HUDEP-2 (cell line): ENCODE measurements around the gene DPPA5.
"Not testable (repeated sequence)": the region's sequence is repeated elsewhere in the genome, so short reads cannot be mapped to it uniquely, and the experiment has no call there.

ENCODE experiments used
- DNase-seq, 76 experiments: peaks; one replicate each; lab custom pipeline; 2025; ENCODE audit not compliant: unreplicated experiment in 76 of 76; lab: John Stamatoyannopoulos, UW

The DPPA5 gene

GRCh38 chr6:73353636-73354593 is at the start of gene DPPA5:
DPPA5 (minus strand) TSS chr6:73354276; CDS start chr6:73354225, 51 bp downstream.
- no peak for DNase-seq

DNA sequence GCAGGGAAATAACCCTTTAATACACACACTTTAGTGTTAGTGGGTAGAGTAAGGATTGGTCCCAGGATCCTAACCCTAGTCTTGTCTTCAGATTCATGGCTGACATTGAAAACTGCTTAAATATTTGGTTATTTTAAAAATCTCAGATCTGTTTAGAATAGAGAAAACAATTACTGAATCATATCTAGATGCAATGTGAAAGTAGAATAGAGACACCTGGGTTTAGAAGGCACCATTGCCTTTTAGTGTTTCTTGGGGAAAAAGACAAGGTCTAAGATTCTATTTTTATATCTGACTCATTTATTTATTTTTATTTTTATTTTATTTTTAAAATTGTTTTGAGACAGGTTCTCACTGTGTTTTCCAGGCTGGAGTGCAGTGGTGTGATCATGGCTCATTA is 46.6 kb upstream of the DPPA5 start:
- no peak for DNase-seq

GRCh38 chr6:73395875-73396274 is 41.8 kb upstream of the DPPA5 start:
- no peak for DNase-seq

- DNase-seq, result peak; percentile 59 to 99 (median 97)
Observed at GRCh38 chr6:73394577-73395354, 40.7 kb upstream of the DPPA5 start, which contains the start of gene DDX43. DDX43 (plus strand) TSS chr6:73394828; CDS start chr6:73394906, 78 bp downstream.

DNA sequence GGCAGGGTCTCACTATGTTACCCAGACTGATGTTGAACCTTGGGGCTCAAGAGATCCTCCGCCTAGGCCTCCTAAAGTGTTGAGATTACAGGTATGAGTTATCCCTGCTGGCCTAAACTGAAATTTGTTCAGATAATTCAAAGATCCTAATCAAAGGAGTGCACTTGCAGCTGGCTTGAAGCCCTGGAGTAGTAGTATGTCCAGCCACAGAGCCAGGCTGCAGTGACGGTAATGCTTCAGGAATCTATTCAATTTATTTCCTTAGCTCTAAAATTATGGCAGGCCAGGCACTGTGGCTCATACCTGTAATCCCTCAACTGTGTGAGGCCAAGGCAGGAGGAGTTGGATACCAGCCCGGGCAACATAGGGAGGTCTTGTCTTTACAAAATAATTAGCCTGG is 39.2 kb upstream of the DPPA5 start:
- no peak for DNase-seq

DNA sequence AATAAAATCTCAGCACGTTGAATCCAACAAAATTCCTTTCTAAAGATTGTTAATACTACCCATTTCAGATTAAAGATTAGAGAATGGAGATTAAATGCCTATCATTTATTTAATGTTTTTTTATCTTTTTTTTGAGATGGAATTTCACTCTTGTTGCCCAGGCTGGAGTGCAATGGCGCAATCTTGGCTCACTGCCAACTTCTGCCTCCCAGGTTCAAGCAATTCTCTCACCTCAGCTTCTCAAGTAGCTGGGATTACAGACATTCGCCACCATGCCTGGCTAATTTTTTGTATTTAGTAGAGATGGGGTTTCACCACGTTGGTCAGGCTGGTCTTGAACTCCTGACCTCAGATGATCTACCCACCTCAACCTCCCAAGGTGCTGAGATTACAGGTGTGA is 38.1 kb upstream of the DPPA5 start:
- peak in 1 of 76 experiments; percentile 6 for DNase-seq

DNA sequence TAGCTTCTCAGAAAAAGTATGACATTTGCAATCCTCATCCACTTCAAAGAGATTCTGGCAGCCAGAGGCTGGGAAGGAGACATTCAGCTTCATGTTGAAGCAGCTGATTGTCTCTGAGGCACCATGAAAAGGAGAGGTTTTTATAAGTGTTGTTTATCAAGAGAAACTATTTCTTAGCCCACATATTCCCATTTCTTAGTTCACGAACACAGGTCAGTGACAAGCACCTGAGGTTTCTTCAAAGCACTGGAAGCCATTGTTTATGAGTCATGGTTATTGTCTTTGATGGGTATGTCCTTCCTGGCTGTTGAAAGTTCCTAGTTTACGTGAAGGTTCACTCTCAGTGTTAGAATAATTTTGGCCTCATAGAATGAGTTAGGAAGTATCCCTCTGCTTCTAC is 37.6 kb upstream of the DPPA5 start:
- DNase-seq, result no peak

- DNase-seq, result no peak
Observed at GRCh38 chr6:73389854-73390253, 35.8 kb upstream of the DPPA5 start.

- peak in 75 of 76 experiments; percentile 14 to 92 (median 74) for DNase-seq
Observed at GRCh38 chr6:73388800-73389512, 34.9 kb upstream of the DPPA5 start.

DNA sequence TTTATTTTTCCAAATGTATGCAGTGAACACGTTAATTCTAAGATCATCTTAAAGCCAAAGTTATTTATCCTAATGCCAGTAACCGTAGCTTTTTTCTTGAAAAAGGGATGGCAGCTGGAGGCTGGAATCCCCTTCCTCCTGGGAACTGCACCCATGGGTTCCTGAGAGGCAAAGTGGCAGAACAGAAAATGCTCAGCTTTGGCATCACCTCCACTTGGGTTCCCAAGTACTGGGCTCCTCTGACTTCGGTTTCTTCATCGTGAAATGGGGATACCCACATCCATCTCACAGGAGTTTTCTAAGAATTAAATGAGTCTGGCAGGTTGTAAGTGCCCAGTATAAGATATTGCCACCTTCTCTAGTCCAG is 34.3 kb upstream of the DPPA5 start:
- no peak for DNase-seq

DNA sequence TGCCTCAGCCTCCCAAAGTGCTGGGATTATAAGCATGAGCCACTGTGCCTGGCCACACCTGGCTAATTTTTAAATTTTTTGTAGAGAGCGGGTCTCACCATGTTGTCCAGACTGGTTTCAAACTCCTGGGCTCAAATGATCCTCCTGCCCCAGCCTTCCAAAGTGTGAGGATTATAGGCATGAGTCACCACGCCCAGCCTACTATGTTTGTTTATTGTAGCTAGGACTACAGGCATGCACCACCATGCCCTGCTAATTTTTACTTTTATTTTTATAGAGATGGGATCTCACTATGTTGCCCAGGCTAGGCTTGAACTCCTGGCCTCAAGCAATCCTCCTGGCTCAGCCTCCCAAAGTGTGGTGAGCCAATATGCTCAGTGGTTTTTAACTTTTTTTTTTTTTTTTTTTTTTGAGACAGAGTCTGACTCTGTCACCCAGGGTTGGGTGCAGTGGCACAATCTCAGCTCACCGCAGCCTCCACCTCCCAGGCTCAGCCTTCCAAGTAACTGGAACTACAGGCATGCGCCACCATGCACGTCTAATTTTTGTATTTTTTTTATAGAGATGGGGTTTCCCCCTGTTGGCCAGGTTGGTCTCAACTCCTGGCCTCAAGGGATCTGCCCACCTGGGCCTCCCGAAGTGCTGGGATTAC is 28.5 kb upstream of the DPPA5 start:
- no peak for DNase-seq

- DNase-seq, result not testable (repeated sequence)
Observed at GRCh38 chr6:73381531-73381930, 27.5 kb upstream of the DPPA5 start.

- DNase-seq, result peak in 1 of 76 experiments; percentile 10
Observed at GRCh38 chr6:73377225-73377624, 23.1 kb upstream of the DPPA5 start.

DNA sequence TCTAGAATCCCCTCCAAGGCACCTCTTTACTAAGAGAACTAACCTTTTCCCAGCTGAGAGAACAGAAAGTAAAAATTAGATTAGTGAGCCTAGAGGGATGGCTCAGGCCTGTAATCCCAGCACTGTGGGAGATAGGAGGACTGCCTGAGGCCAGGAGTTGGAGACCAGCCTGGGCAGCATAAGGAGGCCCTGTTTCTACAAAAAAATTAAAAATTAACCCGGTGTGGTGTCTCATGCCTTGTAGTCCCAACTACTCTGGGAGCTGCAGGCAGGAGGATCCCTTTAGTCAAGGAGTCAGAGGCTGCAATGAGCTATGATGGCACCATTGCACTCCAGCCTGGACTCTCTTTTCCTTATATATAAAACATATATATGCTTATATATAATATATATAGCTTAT is 21.1 kb upstream of the DPPA5 start:
- DNase-seq, result no peak

- DNase-seq, result no peak
Observed at GRCh38 chr6:73372516-73372915, 18.4 kb upstream of the DPPA5 start.

DNA sequence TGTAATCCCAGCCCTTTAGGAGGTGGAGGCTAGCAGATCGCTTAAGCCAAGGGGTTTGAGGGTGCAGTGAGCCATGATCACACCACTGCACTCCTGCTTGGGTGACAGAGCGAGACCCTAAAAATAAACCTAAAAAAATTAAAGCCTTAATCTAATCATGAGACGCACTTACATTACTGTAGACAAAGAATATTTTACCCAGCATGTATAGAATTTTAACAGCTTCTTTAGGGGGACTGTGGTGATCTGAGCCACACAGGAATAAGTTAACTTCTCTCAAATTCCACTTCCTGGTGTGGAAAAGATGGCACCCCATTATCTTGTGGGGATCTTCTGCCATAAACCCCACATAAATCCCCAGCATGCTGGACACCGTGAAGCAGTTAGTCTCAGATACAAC is 17.9 kb upstream of the DPPA5 start:
- DNase-seq, result no peak

DNA sequence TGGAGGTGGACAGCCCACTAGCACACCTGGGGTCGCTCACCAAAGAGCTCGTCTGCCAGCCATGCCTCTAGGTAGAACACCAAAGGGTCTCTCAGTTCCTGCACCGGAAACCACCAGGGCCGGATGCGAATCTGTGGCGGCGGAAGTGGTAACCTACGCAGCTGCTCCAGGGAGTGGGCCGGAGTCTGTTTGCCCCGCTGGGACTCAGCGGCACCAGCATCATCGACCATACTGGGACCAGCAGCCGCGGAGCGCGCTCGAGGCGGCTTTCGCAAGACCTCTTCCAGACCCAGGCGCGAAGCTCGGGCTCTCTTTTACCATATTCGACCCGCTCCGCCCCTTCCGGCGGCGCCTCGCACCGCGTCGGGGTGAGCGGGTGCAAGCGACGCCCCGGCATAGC is 15.5 kb upstream of the DPPA5 start, which contains the start of gene OOEP:
Gene OOEP (minus strand): TSS at position 335 of the 400 bp plus-strand sequence. CDS start 105 bp downstream, at position 230.
- no peak for DNase-seq

- DNase-seq, result no peak
Observed at GRCh38 chr6:73369157-73369556, 15.1 kb upstream of the DPPA5 start.

GRCh38 chr6:73368675-73369074 is 14.6 kb upstream of the DPPA5 start:
- no peak for DNase-seq

GRCh38 chr6:73367761-73368355 is 13.8 kb upstream of the DPPA5 start:
- no peak for DNase-seq
